Caco-2 (cell line): Measurements from ENCODE around the gene NEDD4L. TPM values are rescaled to one million over a fixed set of nuclear protein-coding genes. Genes with fewer than 3 reads are reported as not detected.

Experiments
- BruUV-seq: library from RNA; stranded (reverse); fragments of 400-500 nt; replicated peaks from 2 replicates; lab custom pipeline; 2021; lab: Mats Ljungman, UMichigan
- CTCF ChIA-PET: fragments of 300-600 bp; sonication (Branson Sonifier 250); formaldehyde crosslinking; loops from one replicate; lab custom pipeline; 2022; ENCODE audit warnings: antibody characterized with exemption; lab: Charles Lee
- POLR2A ChIA-PET: fragments of 300-600 bp; sonication (Branson Sonifier 250); formaldehyde crosslinking; loops from one replicate; lab custom pipeline; 2022; ENCODE audit warnings: antibody characterized with exemption; lab: Charles Lee
- DNase-seq, 2 experiments: peaks; one replicate each; pipeline versions ENCODE4 v3.0.0 to v3.0.0-alpha.2; 2020 to 2022
- H3K27me3 ChIP-seq: replicated peaks from 2 replicates; pipeline ENCODE4 v1.6.0; 2011; ENCODE audit warnings: low read length; ENCODE audit not compliant: control insufficient read depth, insufficient read depth
- H3K36me3 ChIP-seq: 2 replicates; pipeline ENCODE4 v1.5.1; 2011; ENCODE audit warnings: low read length; ENCODE audit not compliant: control insufficient read depth, insufficient read depth
- H3K4me1 ChIP-seq: fragments of 250-450 bp; sonication (Bioruptor Pico); 2 replicates; pipeline ENCODE4 v1.5.1; 2020; ENCODE audit warnings: mild to moderate bottlenecking
- H3K4me3 ChIP-seq: 2 replicates; pipeline ENCODE4 v1.5.1; 2011; ENCODE audit warnings: low read depth, mild to moderate bottlenecking, control low read depth, low read length
- H3K9me3 ChIP-seq: fragments of 250-450 bp; sonication (Bioruptor Pico); 2 replicates; pipeline ENCODE4 v1.5.1; 2020; ENCODE audit warnings: mild to moderate bottlenecking, moderate library complexity
- H3K27ac Mint-ChIP-seq: one replicate; pipeline ENCODE4 v1.8.0; 2022; ENCODE audit warnings: mixed read lengths; ENCODE audit not compliant: unreplicated experiment
- H3K27me3 Mint-ChIP-seq: one replicate; pipeline ENCODE4 v1.8.0; 2022; ENCODE audit warnings: mixed read lengths; ENCODE audit not compliant: insufficient read depth, unreplicated experiment
- H3K36me3 Mint-ChIP-seq: one replicate; pipeline ENCODE4 v1.8.0; 2022; ENCODE audit warnings: mild to moderate bottlenecking, mixed read lengths; ENCODE audit not compliant: insufficient read depth, unreplicated experiment
- H3K4me1 Mint-ChIP-seq: one replicate; pipeline ENCODE4 v1.8.0; 2022; ENCODE audit warnings: low read depth, mixed read lengths; ENCODE audit not compliant: unreplicated experiment
- H3K4me3 Mint-ChIP-seq: one replicate; pipeline ENCODE4 v1.8.0; 2022; ENCODE audit warnings: mild to moderate bottlenecking, moderate library complexity, mixed read lengths; ENCODE audit not compliant: unreplicated experiment
- H3K9me3 Mint-ChIP-seq: one replicate; pipeline ENCODE4 v1.8.0; 2022; ENCODE audit warnings: mixed read lengths; ENCODE audit not compliant: unreplicated experiment
- intact Hi-C: fragments of 100-400 bp; cut with micrococcal nuclease; formaldehyde crosslinking; loops from one replicate; pipeline ENCODE4 v1.10.0; 2022; ENCODE audit not compliant: unreplicated experiment
- total RNA-seq: library from RNA; stranded (reverse); gene quantifications from 2 replicates; pipeline ENCODE4 v1.2.3, GENCODE V29; 2022
- TF ChIP-seq, protein P1 (sequence below), 2 experiments: fragments of 200-600 bp in 1 of 2; IDR thresholded peaks; 1 replicate in 1 of 2; 2 replicates in 1 of 2; pipeline versions ENCODE4 v1.5.1 to v1.8.0; 2011 to 2022; ENCODE audit warnings: antibody characterized with exemption in 1 of 2, control low read depth in 1 of 2, inconsistent platforms in 1 of 2, low read depth in 1 of 2, low read length in 1 of 2, mild to moderate bottlenecking in 1 of 2, moderate library complexity in 1 of 2; ENCODE audit not compliant: insufficient read depth in 1 of 2, severe bottlenecking in 1 of 2, unreplicated experiment in 1 of 2

Gene NEDD4L
- total RNA-seq, 1 experiment from 2014 or later, result 85.4 TPM

DNA sequence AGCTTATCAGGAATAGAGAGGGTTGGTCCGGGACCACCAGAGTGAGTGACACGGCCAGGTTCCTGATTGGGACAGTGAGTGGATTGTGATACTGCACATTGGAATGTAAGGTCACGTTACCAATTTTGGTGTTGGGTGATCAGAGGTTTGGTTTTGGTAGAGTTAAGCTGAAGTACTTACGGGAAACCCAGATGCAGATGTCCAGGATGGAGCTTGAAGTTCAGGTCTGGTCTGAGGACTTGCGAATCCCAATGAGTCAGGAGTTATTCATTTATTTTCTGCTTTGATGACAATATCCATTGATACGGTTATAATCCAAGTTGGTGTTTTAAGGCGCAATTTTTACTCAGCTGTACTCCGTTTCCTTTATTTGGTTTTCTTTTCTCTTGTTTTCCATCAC lies 311.2 kb downstream of the NEDD4L start:
- TF ChIP-seq, protein P1, sequence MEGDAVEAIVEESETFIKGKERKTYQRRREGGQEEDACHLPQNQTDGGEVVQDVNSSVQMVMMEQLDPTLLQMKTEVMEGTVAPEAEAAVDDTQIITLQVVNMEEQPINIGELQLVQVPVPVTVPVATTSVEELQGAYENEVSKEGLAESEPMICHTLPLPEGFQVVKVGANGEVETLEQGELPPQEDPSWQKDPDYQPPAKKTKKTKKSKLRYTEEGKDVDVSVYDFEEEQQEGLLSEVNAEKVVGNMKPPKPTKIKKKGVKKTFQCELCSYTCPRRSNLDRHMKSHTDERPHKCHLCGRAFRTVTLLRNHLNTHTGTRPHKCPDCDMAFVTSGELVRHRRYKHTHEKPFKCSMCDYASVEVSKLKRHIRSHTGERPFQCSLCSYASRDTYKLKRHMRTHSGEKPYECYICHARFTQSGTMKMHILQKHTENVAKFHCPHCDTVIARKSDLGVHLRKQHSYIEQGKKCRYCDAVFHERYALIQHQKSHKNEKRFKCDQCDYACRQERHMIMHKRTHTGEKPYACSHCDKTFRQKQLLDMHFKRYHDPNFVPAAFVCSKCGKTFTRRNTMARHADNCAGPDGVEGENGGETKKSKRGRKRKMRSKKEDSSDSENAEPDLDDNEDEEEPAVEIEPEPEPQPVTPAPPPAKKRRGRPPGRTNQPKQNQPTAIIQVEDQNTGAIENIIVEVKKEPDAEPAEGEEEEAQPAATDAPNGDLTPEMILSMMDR (IDR thresholded peaks at IDR 0.05; ENCODE audit: insufficient read depth in 1 of 2, low read depth in 1 of 2, low read length in 1 of 2, severe bottlenecking in 1 of 2, unreplicated experiment in 1 of 2), result no peak
- ChIA-PET POLR2A (no interaction called here), CTCF (no interaction called here)
- intact Hi-C loops, result no loop called here
- Mint-ChIP-seq H3K36me3 (peaks cover 28% of the 10 kb centered on the region), H3K9me3 (no peaks in the 10 kb centered on the region), H3K27ac (no peak overlapping the region), H3K4me1 (no peaks in the 10 kb centered on the region), H3K27me3 (no peaks in the 10 kb centered on the region), H3K4me3 (no peak overlapping the region)
- no TSS peak for BruUV-seq
- Histone ChIP-seq H3K4me1 (no peaks in the 10 kb centered on the region), H3K4me3 (no peak overlapping the region), H3K36me3 (no peaks in the 10 kb centered on the region; the same call in 1 of the 2 replicates), H3K27me3 (no peaks in the 10 kb centered on the region), H3K9me3 (no peaks in the 10 kb centered on the region)
- DNase-seq, result no peak

DNA sequence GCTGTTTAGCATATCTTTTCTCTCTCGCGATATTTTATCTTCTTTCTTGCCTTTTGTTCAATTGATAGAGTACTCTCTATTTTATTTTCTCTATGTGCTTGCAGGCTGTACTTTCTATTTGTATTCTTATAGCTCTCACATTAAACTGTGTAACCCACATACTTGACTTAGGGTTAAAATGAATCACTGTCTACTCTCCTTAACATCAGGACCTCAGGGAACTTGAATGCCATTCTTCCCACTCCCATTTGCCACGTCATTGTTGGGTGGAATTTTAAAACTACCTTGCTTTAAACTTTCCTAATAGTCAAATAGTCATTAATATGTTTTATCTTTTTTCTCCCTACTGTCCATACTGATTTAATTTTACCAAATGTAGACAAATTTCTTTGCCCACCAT lies 315.2 kb downstream of the NEDD4L start:
- Histone ChIP-seq H3K36me3 (no peaks in the 10 kb centered on the region; the same call in 1 of the 2 replicates), H3K4me3 (no peak overlapping the region), H3K27me3 (no peaks in the 10 kb centered on the region), H3K9me3 (no peaks in the 10 kb centered on the region), H3K4me1 (no peaks in the 10 kb centered on the region)
- no peak overlapping the region for H3K4me3 Mint-ChIP-seq
- TF ChIP-seq, protein P1 (IDR thresholded peaks at IDR 0.05; ENCODE audit: insufficient read depth in 1 of 2, low read depth in 1 of 2, low read length in 1 of 2, severe bottlenecking in 1 of 2, unreplicated experiment in 1 of 2), result no peak
- DNase-seq, result no peak
- H3K27me3 Mint-ChIP-seq, result no peaks in the 10 kb centered on the region
- POLR2A ChIA-PET, result no interaction called here
- BruUV-seq, result no TSS peak
- intact Hi-C loops, result no loop called here
- H3K36me3 Mint-ChIP-seq, result peaks cover 42% of the 10 kb centered on the region
- H3K4me1 Mint-ChIP-seq, result no peaks in the 10 kb centered on the region
- H3K27ac Mint-ChIP-seq, result no peak overlapping the region
- no peaks in the 10 kb centered on the region for H3K9me3 Mint-ChIP-seq
- CTCF ChIA-PET, result no interaction called here

DNA sequence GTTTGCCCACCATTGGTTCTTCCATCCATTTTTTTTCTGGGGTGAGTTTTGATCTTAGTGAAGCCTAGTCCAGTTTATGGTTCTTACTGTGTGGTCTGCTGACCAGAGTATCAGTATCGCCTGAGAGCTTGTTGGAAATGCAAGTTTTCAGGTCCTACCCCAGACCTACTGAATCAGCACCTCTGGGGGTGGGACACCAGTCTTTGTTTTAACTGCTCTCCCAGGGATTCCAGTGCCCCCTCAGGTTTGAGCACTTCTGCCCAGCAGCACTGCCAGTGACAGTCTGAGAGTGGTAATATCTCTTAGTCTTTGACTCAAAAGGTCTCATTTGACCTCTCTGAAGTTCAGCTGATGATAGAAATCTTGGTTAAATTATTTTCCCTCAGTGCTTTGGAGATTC lies 315.6 kb downstream of the NEDD4L start:
- no peaks in the 10 kb centered on the region for H3K4me1 ChIP-seq
- H3K36me3 Mint-ChIP-seq, result peaks cover 38% of the 10 kb centered on the region
- POLR2A ChIA-PET, result no interaction called here
- no TSS peak for BruUV-seq
- no peak overlapping the region for H3K4me3 ChIP-seq
- H3K9me3 ChIP-seq, result no peaks in the 10 kb centered on the region
- no peak for DNase-seq
- CTCF ChIA-PET, result no interaction called here
- no peaks in the 10 kb centered on the region for H3K27me3 ChIP-seq
- no peaks in the 10 kb centered on the region for H3K9me3 Mint-ChIP-seq
- intact Hi-C loops, result no loop called here
- H3K4me1 Mint-ChIP-seq, result no peaks in the 10 kb centered on the region
- no peaks in the 10 kb centered on the region; the same call in 1 of the 2 replicates for H3K36me3 ChIP-seq
- no peak overlapping the region for H3K27ac Mint-ChIP-seq
- H3K4me3 Mint-ChIP-seq, result no peak overlapping the region
- no peaks in the 10 kb centered on the region for H3K27me3 Mint-ChIP-seq
- TF ChIP-seq, protein P1 (IDR thresholded peaks at IDR 0.05; ENCODE audit: insufficient read depth in 1 of 2, low read depth in 1 of 2, low read length in 1 of 2, severe bottlenecking in 1 of 2, unreplicated experiment in 1 of 2), result no peak
